OCI-LY1 (cell line): ENCODE results near the gene IDH2.

ENCODE experiments used
- H2AFZ ChIP-seq: fragments of 200-600 bp; sonication (generic), shearing (Covaris generic); 2 replicates; pipeline ENCODE4 v1.6.0; 2014; ENCODE audit warnings: antibody characterized with exemption, mild to moderate bottlenecking, low read length
- H3F3A ChIP-seq: fragments of 200-600 bp; sonication (generic), shearing (Covaris generic); 2 replicates; pipeline ENCODE4 v1.6.0; 2014; ENCODE audit warnings: mild to moderate bottlenecking, antibody characterized with exemption, low read length, moderate library complexity; ENCODE audit not compliant: insufficient read depth
- H3K27ac ChIP-seq: fragments of 200-600 bp; sonication (generic); 2 replicates; pipeline ENCODE4 v1.5.1; 2014; ENCODE audit warnings: low read length, mixed run types, mild to moderate bottlenecking, low read depth; ENCODE audit not compliant: poor library complexity, severe bottlenecking
- H3K27me3 ChIP-seq: fragments of 200-600 bp; sonication (generic); 2 replicates; pipeline ENCODE4 v1.6.0; 2014; ENCODE audit warnings: antibody characterized with exemption, mild to moderate bottlenecking, low read length, moderate library complexity; ENCODE audit not compliant: insufficient read depth
- H3K36me3 ChIP-seq: fragments of 200-600 bp; sonication (generic); 2 replicates; pipeline ENCODE4 v1.6.1; 2014; ENCODE audit warnings: mild to moderate bottlenecking, antibody characterized with exemption, low read length, moderate library complexity, mixed read lengths; ENCODE audit not compliant: insufficient read depth
- H3K4me1 ChIP-seq: fragments of 200-600 bp; sonication (generic); 2 replicates; pipeline ENCODE4 v1.5.1; 2014; ENCODE audit warnings: mild to moderate bottlenecking, low read length, moderate library complexity; ENCODE audit not compliant: insufficient read depth, severe bottlenecking
- H3K4me2 ChIP-seq: fragments of 200-600 bp; sonication (generic), shearing (Covaris generic); 2 replicates; pipeline ENCODE4 v1.6.1; 2014; ENCODE audit warnings: low read length
- H3K4me3 ChIP-seq: fragments of 200-600 bp; sonication (generic); 2 replicates; pipeline ENCODE4 v1.5.1; 2014; ENCODE audit warnings: low read length, low read depth, mild to moderate bottlenecking, mixed read lengths; ENCODE audit not compliant: poor library complexity, severe bottlenecking
- H3K79me2 ChIP-seq: fragments of 200-600 bp; shearing (Covaris generic); 2 replicates; pipeline ENCODE4 v1.6.1; 2016; ENCODE audit warnings: mixed run types, low read length, mixed read lengths; ENCODE audit not compliant: insufficient read depth
- H3K9ac ChIP-seq: fragments of 200-600 bp; sonication (generic), shearing (Covaris generic); 2 replicates; pipeline ENCODE4 v1.6.1; 2014; ENCODE audit warnings: mild to moderate bottlenecking, low read length, mixed read lengths
- H3K9me2 ChIP-seq: fragments of 200-600 bp; sonication (generic), shearing (Covaris generic); 2 replicates; pipeline ENCODE4 v1.6.1; 2014; ENCODE audit warnings: low read depth, mild to moderate bottlenecking, low read length, mixed read lengths
- H3K9me3 ChIP-seq: fragments of 200-600 bp; shearing (Covaris generic); 2 replicates; pipeline ENCODE4 v1.6.1; 2014; ENCODE audit warnings: low read length, mixed read lengths
- H4K20me1 ChIP-seq: fragments of 200-600 bp; sonication (generic), shearing (Covaris generic); 2 replicates; pipeline ENCODE4 v1.6.0; 2016; ENCODE audit warnings: mild to moderate bottlenecking, low read length; ENCODE audit not compliant: insufficient read depth
- CTCF ChIP-seq: fragments of 200-600 bp; sonication (generic), shearing (Covaris generic); IDR thresholded peaks from 2 replicates; pipeline ENCODE4 v1.5.1; 2017; ENCODE audit warnings: mild to moderate bottlenecking, antibody characterized with exemption, low read length, moderate library complexity, mixed read lengths
- EZH2 ChIP-seq: fragments of 200-600 bp; sonication (generic), shearing (Covaris generic); IDR thresholded peaks from 2 replicates; pipeline ENCODE4 v1.8.0; 2017; ENCODE audit warnings: borderline replicate concordance, mixed run types, mild to moderate bottlenecking, antibody characterized with exemption, low read length, moderate library complexity, mixed read lengths

Gene IDH2

GRCh38 chr15:90051874-90052273 is 50.4 kb downstream of the IDH2 start:
- H3K4me3 ChIP-seq = no peak overlapping the region
- H3K79me2 ChIP-seq = no peaks in the 10 kb centered on the region
- no peaks in the 10 kb centered on the region for H3K9me3 ChIP-seq
- H2AFZ ChIP-seq = no peak overlapping the region
- H3K4me2 ChIP-seq = no peak overlapping the region
- H3K27me3 ChIP-seq = no peaks in the 10 kb centered on the region
- no peak overlapping the region for H3K9ac ChIP-seq
- peak overlapping the region; percentile 37 for H3K27ac ChIP-seq
- no peaks in the 10 kb centered on the region for H3F3A ChIP-seq
- H3K36me3 ChIP-seq = no peaks in the 10 kb centered on the region
- TF ChIP-seq CTCF (no peak), EZH2 (no peak)
- no peaks in the 10 kb centered on the region for H4K20me1 ChIP-seq
- no peaks in the 10 kb centered on the region for H3K9me2 ChIP-seq
- H3K4me1 ChIP-seq = peaks cover 35% of the 10 kb centered on the region

- Histone ChIP-seq H3K9ac (no peak overlapping the region), H3K27me3 (no peaks in the 10 kb centered on the region), H3K9me3 (no peaks in the 10 kb centered on the region), H3K4me3 (no peak overlapping the region), H4K20me1 (no peaks in the 10 kb centered on the region), H3K4me1 (peaks cover 47% of the 10 kb centered on the region), H3F3A (no peaks in the 10 kb centered on the region), H3K36me3 (no peaks in the 10 kb centered on the region), H3K27ac (peak overlapping the region; percentile 98), H2AFZ (no peak overlapping the region), H3K79me2 (no peaks in the 10 kb centered on the region), H3K4me2 (no peak overlapping the region), H3K9me2 (no peaks in the 10 kb centered on the region)
- TF ChIP-seq EZH2 (no peak), CTCF (no peak)
These were observed 52.3 kb downstream of the IDH2 start for GRCh38 chr15:90049666-90050604.

GRCh38 chr15:90049030-90049429 is 53.2 kb downstream of the IDH2 start:
- Histone ChIP-seq H3K4me1 (peaks cover 49% of the 10 kb centered on the region), H3K4me2 (no peak overlapping the region), H3K9ac (no peak overlapping the region), H4K20me1 (no peaks in the 10 kb centered on the region), H3F3A (no peaks in the 10 kb centered on the region), H3K79me2 (no peaks in the 10 kb centered on the region), H2AFZ (no peak overlapping the region), H3K9me2 (no peaks in the 10 kb centered on the region), H3K4me3 (no peak overlapping the region), H3K9me3 (no peaks in the 10 kb centered on the region), H3K27ac (peak overlapping the region; percentile 98), H3K27me3 (no peaks in the 10 kb centered on the region), H3K36me3 (no peaks in the 10 kb centered on the region)
- no peak for TF ChIP-seq EZH2
- no peak for TF ChIP-seq CTCF
